T-helper 2 cell treated with Interferon-gamma antibody and Interleukin-4, amounts not matched to agents 100 ng/mL and 5 ng/mL, for 36 hours (primary cell): Measurements from ENCODE around the gene STING1. TPM values are rescaled to one million over a fixed set of nuclear protein-coding genes. Genes with fewer than 3 reads are reported as not detected.
"Not testable (repeated sequence)": the region's sequence is repeated elsewhere in the genome, so short reads cannot be mapped to it uniquely, and the experiment has no call there.

Source experiments
- intact Hi-C: fragments of 100-400 bp; cut with micrococcal nuclease; formaldehyde crosslinking; loops from one replicate; pipeline ENCODE4 v1.15.1; 2023
- total RNA-seq: library from RNA; stranded (reverse); gene quantifications from 2 replicates; pipeline ENCODE4 v1.2.3, GENCODE V29; 2022

The STING1 gene
- total RNA-seq, result 203 and 216 TPM in 2 replicates

- intact Hi-C loops, result loop anchor here (1.0 to 5.0 kb wide), 6 partner anchors 23 to 190 kb away; partner anchors contain the start of genes DNAJC18, MATR3 and UBE2D2
Observed at GRCh38 chr5:139482050-139482889, at the start of gene STING1. Gene STING1, minus strand, starts transcription at chr5:139482758. Its CDS starts 1,054 bp downstream, at chr5:139481704.

- intact Hi-C loops, result no loop called here
Observed at GRCh38 chr5:139531772-139532169, 49.2 kb upstream of the STING1 start.

GRCh38 chr5:139530079-139530478 lies 47.5 kb upstream of the STING1 start:
- intact Hi-C loops, result not testable (repeated sequence)

GRCh38 chr5:139528695-139529094 lies 46.1 kb upstream of the STING1 start:
- intact Hi-C loops, result not testable (repeated sequence)

GRCh38 chr5:139527896-139528467 lies 45.4 kb upstream of the STING1 start:
- intact Hi-C loops, result not testable (repeated sequence)

GRCh38 chr5:139527090-139527470 lies 44.5 kb upstream of the STING1 start:
- intact Hi-C loops, result not testable (repeated sequence)

GRCh38 chr5:139526309-139527089 lies 43.9 kb upstream of the STING1 start:
- intact Hi-C loops, result not testable (repeated sequence)

- intact Hi-C loops, result not testable (repeated sequence)
Observed at GRCh38 chr5:139525586-139526308, 43.2 kb upstream of the STING1 start.

- intact Hi-C loops, result no loop called here
Observed at GRCh38 chr5:139524940-139525585, 42.5 kb upstream of the STING1 start.

- intact Hi-C loops, result no loop called here
Observed at GRCh38 chr5:139524446-139524845, 41.9 kb upstream of the STING1 start.

GRCh38 chr5:139523635-139524445 lies 41.3 kb upstream of the STING1 start:
- intact Hi-C loops, result no loop called here

- intact Hi-C loops, result loop anchor here (1.0 to 10.0 kb wide), 5 partner anchors 43 to 173 kb away; partner anchors contain the start of gene UBE2D2
Observed at GRCh38 chr5:139517683-139518564, 35.4 kb upstream of the STING1 start.

GRCh38 chr5:139514486-139514856 lies 31.9 kb upstream of the STING1 start:
- intact Hi-C loops, result loop anchor here (10.0 kb wide), 1 partner anchor 120 kb away; no protein-coding TSS in a partner anchor

- intact Hi-C loops, result loop anchor here (1.0 to 10.0 kb wide), 4 partner anchors 32 to 121 kb away; partner anchors contain the start of genes DNAJC18 and STING1
Observed at GRCh38 chr5:139513852-139514485, 31.4 kb upstream of the STING1 start.

GRCh38 chr5:139513434-139513833 lies 30.9 kb upstream of the STING1 start:
- intact Hi-C loops, result loop anchor here (1.0 to 10.0 kb wide), 4 partner anchors 31 to 121 kb away; partner anchors contain the start of genes DNAJC18 and STING1

GRCh38 chr5:139512786-139513390 lies 30.3 kb upstream of the STING1 start:
- intact Hi-C loops, result loop anchor here (1.0 to 10.0 kb wide), 4 partner anchors 31 to 122 kb away; partner anchors contain the start of genes DNAJC18 and STING1

GRCh38 chr5:139504722-139505121 lies 22.2 kb upstream of the STING1 start:
- intact Hi-C loops, result not testable (repeated sequence)
